ENCODE data around the gene APRT.
A peak's percentile ranks its signal among the peaks of the same experiment; 100 is the strongest.

APRT gene

DNA sequence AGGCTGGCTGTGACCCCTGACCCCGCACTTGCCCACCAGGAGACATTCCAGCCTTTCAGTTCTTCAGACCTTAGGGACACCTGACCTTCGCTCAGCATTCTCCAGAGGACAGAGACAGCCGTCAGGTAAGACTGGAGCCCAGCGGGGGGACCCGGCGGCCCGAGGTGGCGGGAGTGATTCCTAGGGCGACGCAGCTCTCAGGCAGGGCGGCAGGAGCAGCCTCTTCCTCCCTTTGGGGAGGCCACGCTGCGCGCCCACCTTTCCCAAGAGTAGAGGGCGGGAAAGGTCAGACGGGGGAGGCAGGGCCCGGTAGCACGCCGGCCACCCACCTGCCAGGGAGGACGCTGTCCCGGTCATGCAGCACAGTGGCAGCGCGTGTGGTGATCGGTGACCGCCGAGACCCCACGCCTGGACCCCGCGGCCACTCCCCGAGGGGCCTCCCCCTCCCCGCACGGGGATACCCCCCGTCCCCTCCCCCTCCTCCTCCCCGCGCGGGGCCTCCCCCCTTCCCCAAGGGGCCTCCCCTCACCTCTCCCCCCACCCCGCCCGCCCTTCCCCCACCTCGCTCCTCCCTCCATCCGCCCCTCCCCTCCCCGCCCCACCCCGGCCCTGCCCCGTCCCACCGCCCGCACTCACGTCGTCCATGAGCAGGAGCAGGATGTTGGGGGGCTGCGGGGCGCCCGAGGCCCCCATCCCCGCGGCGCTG lies 44.5 kb upstream of the APRT start:
- TF ChIP-seq, protein P1, sequence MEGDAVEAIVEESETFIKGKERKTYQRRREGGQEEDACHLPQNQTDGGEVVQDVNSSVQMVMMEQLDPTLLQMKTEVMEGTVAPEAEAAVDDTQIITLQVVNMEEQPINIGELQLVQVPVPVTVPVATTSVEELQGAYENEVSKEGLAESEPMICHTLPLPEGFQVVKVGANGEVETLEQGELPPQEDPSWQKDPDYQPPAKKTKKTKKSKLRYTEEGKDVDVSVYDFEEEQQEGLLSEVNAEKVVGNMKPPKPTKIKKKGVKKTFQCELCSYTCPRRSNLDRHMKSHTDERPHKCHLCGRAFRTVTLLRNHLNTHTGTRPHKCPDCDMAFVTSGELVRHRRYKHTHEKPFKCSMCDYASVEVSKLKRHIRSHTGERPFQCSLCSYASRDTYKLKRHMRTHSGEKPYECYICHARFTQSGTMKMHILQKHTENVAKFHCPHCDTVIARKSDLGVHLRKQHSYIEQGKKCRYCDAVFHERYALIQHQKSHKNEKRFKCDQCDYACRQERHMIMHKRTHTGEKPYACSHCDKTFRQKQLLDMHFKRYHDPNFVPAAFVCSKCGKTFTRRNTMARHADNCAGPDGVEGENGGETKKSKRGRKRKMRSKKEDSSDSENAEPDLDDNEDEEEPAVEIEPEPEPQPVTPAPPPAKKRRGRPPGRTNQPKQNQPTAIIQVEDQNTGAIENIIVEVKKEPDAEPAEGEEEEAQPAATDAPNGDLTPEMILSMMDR (IDR thresholded peaks at IDR 0.05; ENCODE audit: low read depth, low read length), result no peak
- DNase-seq (ENCODE audit: low read depth, low spot score), result no peak
- in situ Hi-C loops (cut with HindIII; ENCODE audit: low sequenced_read_pairs), result no loop called here
- peak overlapping the region; percentile 62 for H3K4me3 ChIP-seq (ENCODE audit: low read depth, low read length)

DNA sequence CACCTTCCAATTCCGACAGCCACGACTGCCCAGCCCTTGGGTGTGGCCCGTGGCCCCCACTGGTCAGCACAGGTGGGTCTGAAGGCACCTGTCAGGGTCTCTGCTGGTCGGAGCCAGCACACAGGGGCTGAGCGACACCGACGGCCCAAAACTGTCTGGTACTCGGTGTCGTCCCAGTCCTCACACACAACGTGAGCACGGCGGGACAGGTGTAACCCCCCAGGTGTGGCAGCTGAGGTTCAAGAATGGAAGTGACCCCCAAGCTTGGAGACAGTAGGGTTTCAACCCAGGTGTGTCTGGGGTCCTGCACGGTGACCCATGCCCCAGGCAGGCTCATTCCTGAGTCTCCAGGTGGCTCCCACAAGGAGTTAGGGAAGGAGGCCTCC lies 44.0 kb upstream of the APRT start:
- in situ Hi-C loops (cut with HindIII; ENCODE audit: low sequenced_read_pairs), result no loop called here
- no peak for DNase-seq (ENCODE audit: low read depth, low spot score)
- H3K4me3 ChIP-seq (ENCODE audit: low read depth, low read length), result peak overlapping the region; percentile 62
- TF ChIP-seq, protein P1 (IDR thresholded peaks at IDR 0.05; ENCODE audit: low read depth, low read length), result no peak

DNA sequence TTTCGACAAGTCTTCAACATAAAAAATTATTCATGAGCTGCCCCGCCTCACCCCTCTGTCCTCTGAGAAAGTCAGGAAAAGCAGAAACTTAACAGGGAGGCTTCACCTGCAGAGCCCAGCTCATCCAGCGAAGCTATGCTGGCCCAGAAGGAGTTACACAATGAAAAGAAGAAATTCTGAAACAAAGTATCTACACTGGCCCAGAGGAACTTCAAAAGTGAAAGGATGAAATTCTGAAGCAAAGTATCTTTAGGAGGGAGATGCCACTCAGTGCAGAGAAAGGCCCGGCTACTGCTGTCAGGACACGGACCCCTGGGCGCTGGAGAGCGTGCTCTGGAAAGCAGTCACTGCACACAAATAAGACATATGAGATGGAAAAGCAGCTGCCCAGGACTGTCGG lies 43.4 kb upstream of the APRT start:
- no peak for DNase-seq (ENCODE audit: low read depth, low spot score)
- H3K4me3 ChIP-seq (ENCODE audit: low read depth, low read length), result no peak overlapping the region
- TF ChIP-seq, protein P1 (IDR thresholded peaks at IDR 0.05; ENCODE audit: low read depth, low read length), result no peak
- in situ Hi-C loops (cut with HindIII; ENCODE audit: low sequenced_read_pairs), result no loop called here

GRCh38 chr16:88854306-88855111 lies 42.8 kb upstream of the APRT start:
- TF ChIP-seq, protein P1 (IDR thresholded peaks at IDR 0.05; ENCODE audit: low read depth, low read length), result no peak
- H3K4me3 ChIP-seq (ENCODE audit: low read depth, low read length), result no peak overlapping the region
- in situ Hi-C loops (cut with HindIII; ENCODE audit: low sequenced_read_pairs), result no loop called here
- DNase-seq (ENCODE audit: low read depth, low spot score), result no peak

- in situ Hi-C loops (cut with HindIII; ENCODE audit: low sequenced_read_pairs), result no loop called here
- TF ChIP-seq, protein P1 (IDR thresholded peaks at IDR 0.05; ENCODE audit: low read depth, low read length), result no peak
- no peak overlapping the region for H3K4me3 ChIP-seq (ENCODE audit: low read depth, low read length)
- no peak for DNase-seq (ENCODE audit: low read depth, low spot score)
These were observed 41.7 kb upstream of the APRT start for GRCh38 chr16:88853325-88853941.

- H3K4me3 ChIP-seq (ENCODE audit: low read depth, low read length), result no peak overlapping the region
- TF ChIP-seq, protein P1 (IDR thresholded peaks at IDR 0.05; ENCODE audit: low read depth, low read length), result no peak
- DNase-seq (ENCODE audit: low read depth, low spot score), result no peak
- in situ Hi-C loops (cut with HindIII; ENCODE audit: low sequenced_read_pairs), result no loop called here
These were observed 39.9 kb upstream of the APRT start for GRCh38 chr16:88851616-88852015.

All from astrocyte of the spinal cord (primary cell).